SK-N-SH (cell line): Measurements from ENCODE around the gene MEIS1. TPM values are rescaled to one million over a fixed set of nuclear protein-coding genes. Genes with fewer than 3 reads are reported as not detected.

Experiments
- CTCF ChIA-PET: fragments of 300-600, 350-600 bp; formaldehyde crosslinking; extraction: SDS; loops from one replicate; lab custom pipeline; 2021; lab: Yijun Ruan, JAX
- POLR2A ChIA-PET: fragments of 350-600 bp; sonication (Branson Sonifier 250); formaldehyde crosslinking; extraction: SDS; loops from one replicate; lab custom pipeline; 2020; ENCODE audit warnings: antibody characterized with exemption, inconsistent platforms; lab: Yijun Ruan, JAX
- DNase-seq: peaks from one replicate; pipeline ENCODE4 v3.0.0; 2012
- H2AFZ ChIP-seq: fragments of 200-600 bp; sonication (generic); 2 replicates; pipeline ENCODE4 v1.8.1; 2016; ENCODE audit warnings: antibody characterized with exemption, mild to moderate bottlenecking, low read depth
- H3F3A ChIP-seq: fragments of 200-600 bp; sonication (generic); replicated peaks from 2 replicates; pipeline ENCODE3; 2016; ENCODE audit warnings: antibody characterized with exemption, mild to moderate bottlenecking; ENCODE audit not compliant: insufficient read depth
- H3K27ac ChIP-seq, 2 experiments: fragments of 200-500 bp in 1 of 2; fragments of 200-600 bp in 1 of 2; sonication (Bioruptor generic) in 1 of 2; sonication (generic), shearing (Covaris generic) in 1 of 2; 2 replicates each; pipeline versions ENCODE4 v1.5.1 to v1.6.1; 2014 to 2016; ENCODE audit warnings: low read depth in 2 of 2, inconsistent platforms in 1 of 2, low read length in 1 of 2, mild to moderate bottlenecking in 1 of 2, mixed read lengths in 1 of 2
- H3K27me3 ChIP-seq: fragments of 200-600 bp; sonication (generic), shearing (Covaris generic); 2 replicates; pipeline ENCODE4 v1.6.1; 2016; ENCODE audit warnings: mixed run types; ENCODE audit not compliant: insufficient read depth
- H3K36me3 ChIP-seq, 2 experiments: fragments of 200-500 bp in 1 of 2; fragments of 200-600 bp in 1 of 2; sonication (Bioruptor generic) in 1 of 2; sonication (generic) in 1 of 2; replicated peaks in 1 of 2; 2 replicates each; pipeline versions ENCODE3 to v1.5.1; 2014 to 2016; ENCODE audit warnings: low read length in 1 of 2, mild to moderate bottlenecking in 1 of 2; ENCODE audit not compliant: insufficient read depth in 2 of 2, control insufficient read depth in 1 of 2
- H3K4me1 ChIP-seq, 2 experiments: fragments of 200-500 bp in 1 of 2; fragments of 200-600 bp in 1 of 2; sonication (Bioruptor generic) in 1 of 2; sonication (generic), shearing (Covaris generic) in 1 of 2; 2 replicates each; pipeline versions ENCODE4 v1.5.1 to v1.6.1; 2014 to 2016; ENCODE audit warnings: low read depth in 1 of 2, low read length in 1 of 2, mixed run types in 1 of 2; ENCODE audit not compliant: insufficient read depth in 2 of 2, control insufficient read depth in 1 of 2
- H3K4me2 ChIP-seq: fragments of 200-600 bp; sonication (generic), shearing (Covaris generic); 2 replicates; pipeline ENCODE4 v1.6.1; 2017; ENCODE audit warnings: mixed run types
- H3K4me3 ChIP-seq, 2 experiments: fragments of 200-500 bp in 1 of 2; fragments of 200-600 bp in 1 of 2; sonication (Bioruptor generic) in 1 of 2; sonication (generic), shearing (Covaris generic) in 1 of 2; 2 replicates each; pipeline versions ENCODE4 v1.5.1 to v1.8.1; 2014 to 2016; ENCODE audit warnings: low read depth in 2 of 2, inconsistent platforms in 1 of 2, low read length in 1 of 2, mild to moderate bottlenecking in 1 of 2, mixed read lengths in 1 of 2, moderate library complexity in 1 of 2
- H3K79me2 ChIP-seq: fragments of 200-600 bp; sonication (generic); 2 replicates; pipeline ENCODE4 v1.8.1; 2017; ENCODE audit warnings: mild to moderate bottlenecking; ENCODE audit not compliant: insufficient read depth
- H3K9ac ChIP-seq: fragments of 200-600 bp; sonication (generic); 2 replicates; pipeline ENCODE4 v1.6.1; 2017; ENCODE audit warnings: mixed run types
- H3K9me2 ChIP-seq: fragments of 200-600 bp; sonication (generic); 2 replicates; pipeline ENCODE4 v1.6.1; 2017; ENCODE audit warnings: mixed run types
- H3K9me3 ChIP-seq: fragments of 200-600 bp; sonication (generic); 2 replicates; pipeline ENCODE4 v1.6.1; 2017; ENCODE audit warnings: mixed run types, mild to moderate bottlenecking, moderate library complexity
- H4K20me1 ChIP-seq: fragments of 200-600 bp; sonication (generic); 2 replicates; pipeline ENCODE4 v1.6.1; 2017; ENCODE audit warnings: mild to moderate bottlenecking, mixed run types; ENCODE audit not compliant: insufficient read depth
- CTCF ChIP-seq: fragments of 200-600 bp; sonication (generic); IDR thresholded peaks from 2 replicates; pipeline ENCODE4 v1.6.1; 2017; ENCODE audit warnings: antibody characterized with exemption, mild to moderate bottlenecking, moderate library complexity
- EP300 ChIP-seq, 2 experiments: IDR thresholded peaks; 2 replicates each; pipeline versions ENCODE4 v1.4.0 to v1.6.1; 2012; ENCODE audit warnings: borderline replicate concordance in 1 of 2, low read depth in 1 of 2, low read length in 1 of 2
- FOSL2 ChIP-seq: IDR thresholded peaks from 2 replicates; pipeline ENCODE4 v1.4.0; 2012; ENCODE audit warnings: low read depth, mild to moderate bottlenecking, moderate library complexity, borderline replicate concordance
- JUND ChIP-seq: IDR thresholded peaks from 2 replicates; pipeline ENCODE4 v1.4.0; 2012
- MAX ChIP-seq: IDR thresholded peaks from 2 replicates; pipeline ENCODE4 v1.4.0; 2012; ENCODE audit warnings: low read depth
- MEF2A ChIP-seq: IDR thresholded peaks from 2 replicates; pipeline ENCODE4 v1.4.0; 2012; ENCODE audit warnings: low read depth, borderline replicate concordance
- MXI1 ChIP-seq: IDR thresholded peaks from 2 replicates; pipeline ENCODE4 v1.6.1; 2012; ENCODE audit warnings: mild to moderate bottlenecking, low read depth, low read length, improper control_type of control experiment
- RCOR1 ChIP-seq: fragments of 150-350 bp; IDR thresholded peaks from 2 replicates; pipeline ENCODE4 v1.6.1; 2017; ENCODE audit warnings: antibody characterized with exemption, low read length
- REST ChIP-seq: IDR thresholded peaks from 2 replicates; pipeline ENCODE4 v1.6.1; 2012; ENCODE audit warnings: mild to moderate bottlenecking, low read depth, low read length, moderate library complexity
- SIN3A ChIP-seq: IDR thresholded peaks from 2 replicates; pipeline ENCODE4 v1.6.1; 2012; ENCODE audit warnings: low read depth, mild to moderate bottlenecking, low read length, moderate library complexity, borderline replicate concordance
- TAF1 ChIP-seq: IDR thresholded peaks from 2 replicates; pipeline ENCODE4 v1.6.1; 2012; ENCODE audit warnings: low read depth, mild to moderate bottlenecking, low read length, moderate library complexity, borderline replicate concordance
- ZBTB33 ChIP-seq: IDR thresholded peaks from 2 replicates; pipeline ENCODE4 v1.4.0; 2012; ENCODE audit warnings: low read depth, borderline replicate concordance
- WGBS: methylation state at CpG from one replicate; pipeline ENCODE4 v1.1.6; 2017; ENCODE audit warnings: low lambda C conversion rate; 5-methylcytosine and 5-hydroxymethylcytosine counted together
- polyA plus RNA-seq, 3 experiments: library from polyadenylated mRNA; depleted of rRNA; stranded (reverse); fragments of >200 nt; gene quantifications; 2 replicates each; pipeline ENCODE4 v1.2.3, GENCODE V29; 2012

Gene MEIS1
- polyA plus RNA-seq, 1 of the 3 experiments (the other 2 are of a cell fraction): 16.9 TPM

- Histone ChIP-seq H3K9me3 (no peaks in the 10 kb centered on the region), H4K20me1 (no peaks in the 10 kb centered on the region; the same call in 1 of the 2 replicates), H3K27me3 (no peaks in the 10 kb centered on the region)
- no peak for TF ChIP-seq TAF1
- TF ChIP-seq MAX: no peak
- no peak for TF ChIP-seq MEF2A
- TF ChIP-seq EP300 (IDR thresholded peaks at IDR 0.05; ENCODE audit: borderline replicate concordance in 1 of 2, low read depth in 1 of 2, low read length in 1 of 2): no peak
- TF ChIP-seq, all 33 proteins: peak for 0
- CTCF ChIA-PET: no interaction called here
- Histone ChIP-seq H3K9ac (no peak overlapping the region), H3F3A (no peaks in the 10 kb centered on the region), H3K4me1 (peaks cover 3 to 20% of the 10 kb centered on the region in 2 experiments; a peak in 3 of 4 replicates), H3K4me2 (no peak overlapping the region), H3K9me2 (no peaks in the 10 kb centered on the region), H3K36me3 (peaks cover 24 to 30% of the 10 kb centered on the region in 2 experiments), H3K79me2 (peaks cover 37% of the 10 kb centered on the region; the same call in 1 of the 2 replicates), H2AFZ (no peak overlapping the region), H3K4me3 (no peak overlapping the region), H3K27ac (no peak overlapping the region)
- WGBS: 87% methylated on average over 1 of the region's 1 CpG
- POLR2A ChIA-PET: no interaction called here
- DNase-seq: no peak
These were observed 54.0 kb downstream of the MEIS1 start for GRCh38 chr2:66488946-66489345.

- Histone ChIP-seq H3K27ac (peak overlapping the region in 1 of 2 experiments; percentile 53; a peak in 1 of 4 replicates), H3K9ac (no peak overlapping the region), H3F3A (no peaks in the 10 kb centered on the region), H3K9me3 (no peaks in the 10 kb centered on the region), H4K20me1 (no peaks in the 10 kb centered on the region; the same call in 1 of the 2 replicates), H3K4me1 (peaks cover 3 to 21% of the 10 kb centered on the region in 2 experiments; a peak in 3 of 4 replicates), H3K4me2 (no peak overlapping the region), H2AFZ (no peak overlapping the region), H3K36me3 (peaks cover 21 to 31% of the 10 kb centered on the region in 2 experiments), H3K9me2 (no peaks in the 10 kb centered on the region), H3K27me3 (no peaks in the 10 kb centered on the region), H3K4me3 (no peak overlapping the region), H3K79me2 (peaks cover 34% of the 10 kb centered on the region; the same call in 1 of the 2 replicates)
- TF ChIP-seq ZBTB33 (no peak), MXI1 (no peak)
- POLR2A ChIA-PET: no interaction called here
- WGBS: 62% methylated on average over 1 of the region's 1 CpG
- no peak for DNase-seq
- CTCF ChIA-PET: no interaction called here
These were observed 54.5 kb downstream of the MEIS1 start for GRCh38 chr2:66489436-66489835.

- no peaks in the 10 kb centered on the region for H3K9me3 ChIP-seq
- H3F3A ChIP-seq: no peaks in the 10 kb centered on the region
- no peaks in the 10 kb centered on the region for H3K27me3 ChIP-seq
- POLR2A ChIA-PET: no interaction called here
- no peaks in the 10 kb centered on the region; the same call in 1 of the 2 replicates for H4K20me1 ChIP-seq
- H3K4me1 ChIP-seq: peaks cover 3 to 29% of the 10 kb centered on the region in 2 experiments; a peak in 3 of 4 replicates
- no peaks in the 10 kb centered on the region for H3K9me2 ChIP-seq
- DNase-seq: no peak
- WGBS: 66% methylated on average over 3 of the region's 3 CpGs
- H3K4me3 ChIP-seq: no peak overlapping the region
- peak overlapping the region in 1 of 2 experiments; percentile 53; a peak in 2 of 4 replicates for H3K27ac ChIP-seq
- H3K79me2 ChIP-seq: peaks cover 25% of the 10 kb centered on the region; the same call in 1 of the 2 replicates
- H3K9ac ChIP-seq: no peak overlapping the region
- H3K4me2 ChIP-seq: peak overlapping the region; percentile 50
- H2AFZ ChIP-seq: no peak overlapping the region
- CTCF ChIA-PET: no interaction called here
- peaks cover 21 to 36% of the 10 kb centered on the region in 2 experiments for H3K36me3 ChIP-seq
- TF ChIP-seq MAX (no peak), FOSL2 (peak; percentile 79), JUND (peak; percentile 66), RCOR1 (no peak), REST (no peak), CTCF (no peak), SIN3A (no peak)
These were observed 55.7 kb downstream of the MEIS1 start for GRCh38 chr2:66490588-66491001.
